ENCODE measurements around the gene GDA.

DNA sequence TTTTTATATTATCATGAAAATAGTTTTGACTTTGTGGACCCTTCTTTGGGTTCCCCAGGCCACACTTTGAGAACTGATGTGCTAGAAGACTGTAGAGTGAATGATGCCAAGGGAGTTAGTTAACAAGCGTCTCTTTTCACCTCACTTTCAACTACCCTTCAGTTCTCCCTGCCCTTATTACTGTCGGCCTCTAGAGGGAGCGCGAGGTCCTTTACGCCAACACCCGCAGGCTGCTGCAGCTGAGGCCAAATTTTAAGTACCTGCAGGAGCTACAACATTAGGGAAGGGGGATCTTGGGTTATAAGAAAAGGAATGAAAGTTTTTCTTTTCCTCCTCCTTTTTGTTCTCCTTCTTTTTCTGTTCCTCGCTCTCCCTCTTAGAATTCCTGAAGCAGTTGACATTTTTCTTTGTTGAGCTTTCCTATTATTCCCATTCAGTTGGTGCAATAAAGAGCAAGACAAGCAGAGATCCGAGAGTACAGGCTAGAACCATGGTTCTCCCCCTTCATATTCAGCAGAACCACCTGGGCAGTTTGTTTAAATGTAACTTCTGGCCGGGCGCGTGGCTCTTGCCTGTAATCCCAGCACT is 131.8 kb downstream of the GDA start:
- TF ChIP-seq, protein P1, sequence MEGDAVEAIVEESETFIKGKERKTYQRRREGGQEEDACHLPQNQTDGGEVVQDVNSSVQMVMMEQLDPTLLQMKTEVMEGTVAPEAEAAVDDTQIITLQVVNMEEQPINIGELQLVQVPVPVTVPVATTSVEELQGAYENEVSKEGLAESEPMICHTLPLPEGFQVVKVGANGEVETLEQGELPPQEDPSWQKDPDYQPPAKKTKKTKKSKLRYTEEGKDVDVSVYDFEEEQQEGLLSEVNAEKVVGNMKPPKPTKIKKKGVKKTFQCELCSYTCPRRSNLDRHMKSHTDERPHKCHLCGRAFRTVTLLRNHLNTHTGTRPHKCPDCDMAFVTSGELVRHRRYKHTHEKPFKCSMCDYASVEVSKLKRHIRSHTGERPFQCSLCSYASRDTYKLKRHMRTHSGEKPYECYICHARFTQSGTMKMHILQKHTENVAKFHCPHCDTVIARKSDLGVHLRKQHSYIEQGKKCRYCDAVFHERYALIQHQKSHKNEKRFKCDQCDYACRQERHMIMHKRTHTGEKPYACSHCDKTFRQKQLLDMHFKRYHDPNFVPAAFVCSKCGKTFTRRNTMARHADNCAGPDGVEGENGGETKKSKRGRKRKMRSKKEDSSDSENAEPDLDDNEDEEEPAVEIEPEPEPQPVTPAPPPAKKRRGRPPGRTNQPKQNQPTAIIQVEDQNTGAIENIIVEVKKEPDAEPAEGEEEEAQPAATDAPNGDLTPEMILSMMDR (IDR thresholded peaks at IDR 0.05; ENCODE audit: low read depth, low read length) = peak; percentile 96
- TF ChIP-seq EZH2phosphoT487 (IDR thresholded peaks at IDR 0.05; ENCODE audit: low read depth) = no peak
